Activated CD4-positive, alpha-beta T cell treated with anti-CD3 and anti-CD28 coated beads, Interleukin-2, Interleukin-6, amounts not matched to agents 100 ng/mL and 50 ng/mL, durations not matched to agents 16 hours and 8 hours (primary cell): ENCODE measurements around the gene HTRA1.

Source experiments
- DNase-seq: peaks from one replicate; pipeline ENCODE4 v3.0.0-alpha.2; 2020

Gene HTRA1

GRCh38 chr10:122475100-122475499 is 13.7 kb downstream of the HTRA1 start:
- no peak for DNase-seq

- DNase-seq: no peak
Observed at GRCh38 chr10:122475591-122476332, 14.4 kb downstream of the HTRA1 start.

GRCh38 chr10:122476333-122476695 is 15.0 kb downstream of the HTRA1 start:
- no peak for DNase-seq

GRCh38 chr10:122477436-122477835 is 16.1 kb downstream of the HTRA1 start:
- DNase-seq: no peak

- DNase-seq: no peak
Observed at GRCh38 chr10:122478971-122479370, 17.6 kb downstream of the HTRA1 start.

GRCh38 chr10:122480146-122480833 is 18.9 kb downstream of the HTRA1 start:
- no peak for DNase-seq

- no peak for DNase-seq
Observed at GRCh38 chr10:122481296-122482056, 20.1 kb downstream of the HTRA1 start.

- no peak for DNase-seq
Observed at GRCh38 chr10:122484276-122485060, 23.1 kb downstream of the HTRA1 start.

- no peak for DNase-seq
Observed at GRCh38 chr10:122485670-122486069, 24.3 kb downstream of the HTRA1 start.

- DNase-seq: no peak
Observed at GRCh38 chr10:122486406-122487080, 25.2 kb downstream of the HTRA1 start.

- no peak for DNase-seq
Observed at GRCh38 chr10:122487174-122487765, 25.9 kb downstream of the HTRA1 start.

- DNase-seq: no peak
Observed at GRCh38 chr10:122490268-122490667, 28.9 kb downstream of the HTRA1 start.

GRCh38 chr10:122490786-122491680 is 29.7 kb downstream of the HTRA1 start:
- DNase-seq: peak; percentile 60

GRCh38 chr10:122492006-122492405 is 30.7 kb downstream of the HTRA1 start:
- no peak for DNase-seq

- no peak for DNase-seq
Observed at GRCh38 chr10:122492999-122493481, 31.7 kb downstream of the HTRA1 start.

GRCh38 chr10:122493761-122494160 is 32.4 kb downstream of the HTRA1 start:
- no peak for DNase-seq

GRCh38 chr10:122494173-122494820 is 32.9 kb downstream of the HTRA1 start:
- no peak for DNase-seq

- no peak for DNase-seq
Observed at GRCh38 chr10:122494833-122495232, 33.5 kb downstream of the HTRA1 start.

GRCh38 chr10:122495406-122496340 is 34.3 kb downstream of the HTRA1 start:
- no peak for DNase-seq
